ENCODE measurements around the gene CTTN. TPM values are rescaled to one million over a fixed set of nuclear protein-coding genes. Genes with fewer than 3 reads are reported as not detected.
"Not testable (repeated sequence)": the region's sequence is repeated elsewhere in the genome, so short reads cannot be mapped to it uniquely, and the experiment has no call there.

The CTTN gene
- total RNA-seq, 8 experiments from 2014 or later = 49.9 to 376 (median 120) TPM

GRCh38 chr11:70435361-70435760 is 37.0 kb downstream of the CTTN start:
- no peak for ATAC-seq (replicated peaks in 6 of 8)
- Histone ChIP-seq H3K4me3 (no peak overlapping the region), H3K27ac (peak overlapping the region; percentile 44 to 92), H3K4me1 (replicated peaks in 1 of 2) (peaks cover 16 to 24% of the 10 kb centered on the region in 2 donors)
- in situ Hi-C loops (cut with MboI; ENCODE audit: low pct_unique_long_range_greater_than_20kb in 2 of 9, low sequenced_read_pairs in 9 of 9, unreplicated experiment in 9 of 9) = no loop called here
- WGBS, 10 experiments = 80 to 100% (median 94%) methylated on average over 2 to 9 of the region's 13 CpGs; no CpG with 5 or more reads in 4 of the 10 experiments

- peaks cover 16 to 24% of the 10 kb centered on the region in 2 donors for H3K4me1 ChIP-seq (replicated peaks in 1 of 2)
- no peak for ATAC-seq (replicated peaks in 6 of 8)
- H3K27ac ChIP-seq = peak overlapping the region; percentile 44 to 92
- no peak overlapping the region for H3K4me3 ChIP-seq
- WGBS, 10 experiments = 60 to 94% (median 90%) methylated on average over 1 to 8 of the region's 24 CpGs; no CpG with 5 or more reads in 1 of the 10 experiments
- in situ Hi-C loops (cut with MboI; ENCODE audit: low pct_unique_long_range_greater_than_20kb in 2 of 9, low sequenced_read_pairs in 9 of 9, unreplicated experiment in 9 of 9) = no loop called here
Observed at GRCh38 chr11:70435765-70436500, 37.6 kb downstream of the CTTN start.

GRCh38 chr11:70436501-70436860 is 38.2 kb downstream of the CTTN start:
- Histone ChIP-seq H3K4me3 (no peak overlapping the region), H3K27ac (no peak overlapping the region), H3K4me1 (replicated peaks in 1 of 2) (peaks cover 16 to 24% of the 10 kb centered on the region in 2 donors)
- ATAC-seq (replicated peaks in 6 of 8) = no peak
- 91 to 100% (median 96%) methylated on average over 2 to 15 of the region's 15 CpGs; no CpG with 5 or more reads in 1 of the 10 experiments for WGBS, 10 experiments
- in situ Hi-C loops (cut with MboI; ENCODE audit: low pct_unique_long_range_greater_than_20kb in 2 of 9, low sequenced_read_pairs in 9 of 9, unreplicated experiment in 9 of 9) = no loop called here

- Histone ChIP-seq H3K4me1 (replicated peaks in 1 of 2) (peaks cover 16 to 24% of the 10 kb centered on the region in 2 donors), H3K27ac (no peak overlapping the region), H3K4me3 (no peak overlapping the region)
- in situ Hi-C loops (cut with MboI; ENCODE audit: low pct_unique_long_range_greater_than_20kb in 2 of 9, low sequenced_read_pairs in 9 of 9, unreplicated experiment in 9 of 9) = no loop called here
- no peak for ATAC-seq (replicated peaks in 6 of 8)
- WGBS, 10 experiments = 95 to 100% methylated on average over 2 to 4 of the region's 18 CpGs; no CpG with 5 or more reads in 8 of the 10 experiments
Observed at GRCh38 chr11:70437111-70437784, 38.9 kb downstream of the CTTN start.

GRCh38 chr11:70440206-70440605 is 41.9 kb downstream of the CTTN start:
- no peak overlapping the region for H3K4me3 ChIP-seq
- in situ Hi-C loops (cut with MboI; ENCODE audit: low pct_unique_long_range_greater_than_20kb in 2 of 9, low sequenced_read_pairs in 9 of 9, unreplicated experiment in 9 of 9) = no loop called here
- no peak overlapping the region for H3K27ac ChIP-seq
- peaks cover 3 to 5% of the 10 kb centered on the region in 2 donors for H3K4me1 ChIP-seq (replicated peaks in 1 of 2)
- 0 to 100% (median 93%) methylated on average over 1 to 6 of the region's 6 CpGs; no CpG with 5 or more reads in 2 of the 10 experiments for WGBS, 10 experiments
- ATAC-seq (replicated peaks in 6 of 8) = peak in 3 of 8 experiments; percentile 11 to 26 (median 13)

GRCh38 chr11:70443773-70444030 is 45.4 kb downstream of the CTTN start:
- in situ Hi-C loops (cut with MboI; ENCODE audit: low pct_unique_long_range_greater_than_20kb in 2 of 9, low sequenced_read_pairs in 9 of 9, unreplicated experiment in 9 of 9) = no loop called here
- H3K4me1 ChIP-seq (replicated peaks in 1 of 2) = peaks cover 0 to 5% of the 10 kb centered on the region in 2 donors
- peak in 2 of 8 experiments; percentile 26 to 29 for ATAC-seq (replicated peaks in 6 of 8)
- peak overlapping the region in 1 of 2 donors; percentile 46 for H3K27ac ChIP-seq
- H3K4me3 ChIP-seq = no peak overlapping the region
- 0 to 100% (median 50%) methylated on average over 1 to 2 of the region's 11 CpGs; no CpG with 5 or more reads in 6 of the 10 experiments for WGBS, 10 experiments

- WGBS, 10 experiments = 50 to 100% (median 90%) methylated on average over 1 to 7 of the region's 11 CpGs; no CpG with 5 or more reads in 2 of the 10 experiments
Observed at GRCh38 chr11:70445091-70445490, 46.8 kb downstream of the CTTN start.

GRCh38 chr11:70445605-70446004 is 47.3 kb downstream of the CTTN start:
- H3K27ac ChIP-seq = no peak overlapping the region
- H3K4me3 ChIP-seq = no peak overlapping the region
- 50 to 100% (median 97%) methylated on average over 1 to 4 of the region's 7 CpGs; no CpG with 5 or more reads in 6 of the 10 experiments for WGBS, 10 experiments
- in situ Hi-C loops (cut with MboI; ENCODE audit: low pct_unique_long_range_greater_than_20kb in 2 of 9, low sequenced_read_pairs in 9 of 9, unreplicated experiment in 9 of 9) = no loop called here
- H3K4me1 ChIP-seq (replicated peaks in 1 of 2) = peaks cover 0 to 5% of the 10 kb centered on the region in 2 donors
- ATAC-seq (replicated peaks in 6 of 8) = peak in 2 of 8 experiments; percentile 16 to 25

More at GRCh38 chr11:70445091-70445490, 46.8 kb downstream of the CTTN start:
- Histone ChIP-seq H3K27ac (no peak overlapping the region), H3K4me3 (no peak overlapping the region), H3K4me1 (replicated peaks in 1 of 2) (peaks cover 0 to 5% of the 10 kb centered on the region in 2 donors)
- no peak for ATAC-seq (replicated peaks in 6 of 8)
- in situ Hi-C loops (cut with MboI; ENCODE audit: low pct_unique_long_range_greater_than_20kb in 2 of 9, low sequenced_read_pairs in 9 of 9, unreplicated experiment in 9 of 9) = no loop called here

- Histone ChIP-seq H3K27ac (no peak overlapping the region), H3K4me3 (no peak overlapping the region), H3K4me1 (replicated peaks in 1 of 2) (peaks cover 0 to under 1% of the 10 kb centered on the region in 2 donors)
- in situ Hi-C loops (cut with MboI; ENCODE audit: low pct_unique_long_range_greater_than_20kb in 2 of 9, low sequenced_read_pairs in 9 of 9, unreplicated experiment in 9 of 9) = no loop called here
- WGBS, 10 experiments = 0 to 93% (median 71%) methylated on average over 1 to 2 of the region's 2 CpGs; no CpG with 5 or more reads in 4 of the 10 experiments
- ATAC-seq (replicated peaks in 6 of 8) = no peak
Observed at GRCh38 chr11:70448983-70449567, 50.7 kb downstream of the CTTN start.

GRCh38 chr11:70454197-70454767 is 56.0 kb downstream of the CTTN start:
- no peak overlapping the region for H3K27ac ChIP-seq
- no peak for ATAC-seq (replicated peaks in 6 of 8)
- in situ Hi-C loops (cut with MboI; ENCODE audit: low pct_unique_long_range_greater_than_20kb in 2 of 9, low sequenced_read_pairs in 9 of 9, unreplicated experiment in 9 of 9) = loop anchor here in 8 of 9 experiments (10.0 to 25.0 kb wide), 3 partner anchors 301 to 983 kb away; partner anchors contain the start of gene DHCR7 (in 1 of the 8)

GRCh38 chr11:70454811-70455210 is 56.5 kb downstream of the CTTN start:
- ATAC-seq (replicated peaks in 6 of 8); H3K4me3 ChIP-seq; H3K27ac ChIP-seq: not testable (repeated sequence)
- in situ Hi-C loops (cut with MboI; ENCODE audit: low pct_unique_long_range_greater_than_20kb in 2 of 9, low sequenced_read_pairs in 9 of 9, unreplicated experiment in 9 of 9) = loop anchor here in 8 of 9 experiments (10.0 to 25.0 kb wide), 3 partner anchors 300 to 982 kb away; partner anchors contain the start of gene DHCR7 (in 1 of the 8)
- H3K4me1 ChIP-seq (replicated peaks in 1 of 2) = peaks cover 15 to 21% of the 10 kb centered on the region in 2 donors
- 40 to 100% (median 92%) methylated on average over 1 to 7 of the region's 9 CpGs; no CpG with 5 or more reads in 2 of the 10 experiments for WGBS, 10 experiments

More at GRCh38 chr11:70454197-70454767, 56.0 kb downstream of the CTTN start:
- Histone ChIP-seq H3K4me1 (replicated peaks in 1 of 2) (peaks cover 15 to 21% of the 10 kb centered on the region in 2 donors), H3K4me3 (no peak overlapping the region)
- 72 to 87% (median 80%) methylated on average over 1 to 7 of the region's 9 CpGs; no CpG with 5 or more reads in 2 of the 10 experiments for WGBS, 10 experiments

- H3K4me3 ChIP-seq = no peak overlapping the region
Observed at GRCh38 chr11:70455354-70455753, 57.0 kb downstream of the CTTN start.

More at GRCh38 chr11:70455354-70455753, 57.0 kb downstream of the CTTN start:
- H3K27ac ChIP-seq = no peak overlapping the region
- no peak for ATAC-seq (replicated peaks in 6 of 8)
- in situ Hi-C loops (cut with MboI; ENCODE audit: low pct_unique_long_range_greater_than_20kb in 2 of 9, low sequenced_read_pairs in 9 of 9, unreplicated experiment in 9 of 9) = loop anchor here in 8 of 9 experiments (10.0 to 25.0 kb wide), 3 partner anchors 299 to 982 kb away; partner anchors contain the start of gene DHCR7 (in 1 of the 8)
- peaks cover 15 to 21% of the 10 kb centered on the region in 2 donors for H3K4me1 ChIP-seq (replicated peaks in 1 of 2)
- 43 to 100% (median 100%) methylated on average over 1 of the region's 1 CpG; no CpG with 5 or more reads in 7 of the 10 experiments for whole genome bisulfite sequencing, 10 experiments
